Gastroesophageal sphincter (tissue), 4 donors: ENCODE data around the gene GSK3B. TPM values are rescaled to one million over a fixed set of nuclear protein-coding genes. Genes with fewer than 3 reads are reported as not detected.

Source experiments
- ATAC-seq: fragments of 150-250 bp; one replicate; pipeline ENCODE4 v1.9.1; 2016; ENCODE audit warnings: mild to moderate bottlenecking, moderate library complexity
- H3K27ac ChIP-seq, 4 donors: fragments of 200-600 bp; sonication (generic) in 3 of 4; 1 replicate in 3 of 4; 2 replicates in 1 of 4; pipeline ENCODE4 v1.5.1; 2016 to 2019
- H3K27me3 ChIP-seq: fragments of 200-600 bp; sonication (generic); one replicate; pipeline ENCODE4 v1.5.1; 2019
- H3K36me3 ChIP-seq, 2 donors: fragments of 200-600 bp; sonication (generic); one replicate each; pipeline ENCODE4 v1.5.1; 2019; ENCODE audit warnings: control low read depth in 1 of 2
- H3K4me1 ChIP-seq, 3 donors: fragments of 200-600 bp; sonication (generic); 1 replicate in 2 of 3; 2 replicates in 1 of 3; pipeline ENCODE4 v1.5.1; 2016 to 2019; ENCODE audit warnings: control low read depth in 2 of 3
- H3K4me3 ChIP-seq, 2 donors: fragments of 200-600 bp; sonication (generic); one replicate each; pipeline ENCODE4 v1.5.1; 2019; ENCODE audit warnings: mild to moderate bottlenecking in 1 of 2, moderate library complexity in 1 of 2
- H3K9me3 ChIP-seq, 3 donors: fragments of 200-600 bp; sonication (generic); one replicate each; pipeline ENCODE4 v1.5.1; 2017 to 2019; ENCODE audit warnings: control low read depth in 2 of 3
- EP300 ChIP-seq: sonication (generic); formaldehyde crosslinking; IDR thresholded peaks from one replicate; pipeline ENCODE4 v1.6.1; 2017; ENCODE audit warnings: antibody characterized with exemption, mild to moderate bottlenecking
- POLR2A ChIP-seq, 2 donors: fragments of 450-650 bp; IDR thresholded peaks; one replicate each; pipeline ENCODE4 v1.6.1; 2017; ENCODE audit warnings: antibody characterized with exemption in 2 of 2, mild to moderate bottlenecking in 2 of 2, moderate library complexity in 1 of 2
- POLR2AphosphoS5 ChIP-seq: sonication (generic); formaldehyde crosslinking; IDR thresholded peaks from one replicate; pipeline ENCODE4 v1.6.1; 2017; ENCODE audit warnings: antibody characterized with exemption
- WGBS, 2 donors: methylation state at CpG; one replicate each; pipeline ENCODE4 v1.1.5; 2018; ENCODE audit warnings: low coverage in 1 of 2; 5-methylcytosine and 5-hydroxymethylcytosine counted together
- total RNA-seq, 4 donors: library from RNA; depleted of rRNA; stranded (reverse); fragments of >200 nt; gene quantifications; one replicate each; pipeline ENCODE4 v1.1.0, GENCODE V29; 2016
- TF ChIP-seq, protein P1 (sequence below), 4 experiments: fragments of 200-600 bp in 2 of 4; fragments of 450-650 bp in 2 of 4; sonication (generic) in 1 of 4; IDR thresholded peaks; one replicate each; pipeline ENCODE4 v1.5.1; 2017 to 2019; ENCODE audit warnings: antibody characterized with exemption in 4 of 4, mild to moderate bottlenecking in 2 of 4, moderate library complexity in 2 of 4

Gene GSK3B
- total RNA-seq, 4 donors from 2014 or later, result 32.7 to 40.6 (median 34.6) TPM

DNA sequence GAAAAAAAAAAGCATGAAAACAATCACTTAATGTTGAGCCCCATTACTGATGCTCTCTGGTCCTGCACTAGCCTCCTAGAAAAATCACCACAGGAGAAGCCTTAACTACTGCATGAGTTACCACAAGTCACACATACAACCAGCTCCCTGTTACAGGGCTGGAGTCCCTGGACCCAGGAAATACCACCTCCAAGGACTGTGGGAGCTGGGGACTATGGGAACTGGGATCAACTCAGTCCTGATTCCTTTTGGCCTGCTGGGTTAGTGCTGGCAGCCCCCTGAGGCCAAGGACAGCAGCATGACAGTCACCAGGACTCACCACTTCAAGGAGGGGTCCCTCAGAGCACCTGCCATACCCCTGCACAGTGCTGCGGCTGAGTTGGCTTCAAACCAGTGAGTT is 311.8 kb downstream of the GSK3B start:
- Histone ChIP-seq H3K36me3 (no peaks in the 10 kb centered on the region), H3K4me3 (no peak overlapping the region), H3K4me1 (no peaks in the 10 kb centered on the region), H3K27me3 (no peaks in the 10 kb centered on the region), H3K27ac (no peak overlapping the region), H3K9me3 (no peaks in the 10 kb centered on the region)
- WGBS, 2 donors, result no CpG with 5 or more reads among the region's 1 CpG
- ATAC-seq, result no peak
- no peak for TF ChIP-seq POLR2AphosphoS5
- TF ChIP-seq, protein P1, sequence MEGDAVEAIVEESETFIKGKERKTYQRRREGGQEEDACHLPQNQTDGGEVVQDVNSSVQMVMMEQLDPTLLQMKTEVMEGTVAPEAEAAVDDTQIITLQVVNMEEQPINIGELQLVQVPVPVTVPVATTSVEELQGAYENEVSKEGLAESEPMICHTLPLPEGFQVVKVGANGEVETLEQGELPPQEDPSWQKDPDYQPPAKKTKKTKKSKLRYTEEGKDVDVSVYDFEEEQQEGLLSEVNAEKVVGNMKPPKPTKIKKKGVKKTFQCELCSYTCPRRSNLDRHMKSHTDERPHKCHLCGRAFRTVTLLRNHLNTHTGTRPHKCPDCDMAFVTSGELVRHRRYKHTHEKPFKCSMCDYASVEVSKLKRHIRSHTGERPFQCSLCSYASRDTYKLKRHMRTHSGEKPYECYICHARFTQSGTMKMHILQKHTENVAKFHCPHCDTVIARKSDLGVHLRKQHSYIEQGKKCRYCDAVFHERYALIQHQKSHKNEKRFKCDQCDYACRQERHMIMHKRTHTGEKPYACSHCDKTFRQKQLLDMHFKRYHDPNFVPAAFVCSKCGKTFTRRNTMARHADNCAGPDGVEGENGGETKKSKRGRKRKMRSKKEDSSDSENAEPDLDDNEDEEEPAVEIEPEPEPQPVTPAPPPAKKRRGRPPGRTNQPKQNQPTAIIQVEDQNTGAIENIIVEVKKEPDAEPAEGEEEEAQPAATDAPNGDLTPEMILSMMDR (IDR thresholded peaks at IDR 0.05), result no peak
- TF ChIP-seq POLR2A (IDR thresholded peaks at IDR 0.05), result no peak
- TF ChIP-seq EP300, result no peak

DNA sequence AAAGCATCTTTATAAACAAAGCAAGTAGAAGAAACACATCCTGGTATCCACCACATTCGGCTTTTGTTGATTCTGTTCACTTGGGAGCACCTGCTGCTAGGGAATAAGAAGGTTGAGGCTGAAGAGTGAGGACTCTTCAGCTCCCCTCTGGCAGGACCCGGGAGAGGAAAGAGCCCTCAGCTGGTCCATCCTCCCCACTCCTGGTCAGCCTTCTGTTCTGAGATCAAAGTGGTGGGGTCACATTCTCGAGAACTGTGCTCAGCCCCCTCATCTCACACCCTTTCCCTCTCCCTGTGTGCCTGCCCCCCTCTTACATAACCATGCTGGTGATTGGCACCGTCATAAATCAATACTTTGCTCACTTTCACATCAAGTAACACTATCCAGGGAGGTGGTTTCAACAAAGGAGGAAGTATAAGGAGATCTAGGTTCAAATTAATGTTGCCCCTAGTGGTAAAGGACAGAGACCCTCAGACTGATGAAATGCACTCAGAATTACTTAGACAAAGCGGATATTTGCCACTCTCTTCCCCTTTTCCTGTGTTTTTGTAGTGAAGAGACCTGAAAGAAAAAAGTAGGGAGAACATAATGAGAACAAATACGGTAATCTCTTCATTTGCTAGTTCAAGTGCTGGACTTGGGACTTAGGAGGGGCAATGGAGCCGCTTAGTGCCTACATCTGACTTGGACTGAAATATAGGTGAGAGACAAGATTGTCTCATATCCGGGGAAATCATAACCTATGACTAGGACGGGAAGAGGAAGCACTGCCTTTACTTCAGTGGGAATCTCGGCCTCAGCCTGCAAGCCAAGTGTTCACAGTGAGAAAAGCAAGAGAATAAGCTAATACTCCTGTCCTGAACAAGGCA is 312.7 kb downstream of the GSK3B start, which contains the start of gene NR1I2:
NR1I2 (plus strand) TSS at position 772 of the 869 bp plus-strand sequence.
- Histone ChIP-seq H3K9me3 (peaks cover 0 to 3% (median 0%) of the 10 kb centered on the region in 3 donors), H3K4me1 (no peaks in the 10 kb centered on the region), H3K36me3 (no peaks in the 10 kb centered on the region), H3K27ac (no peak within 1 kb of the TSS), H3K4me3 (no peak within 1 kb of the TSS), H3K27me3 (no peaks in the 10 kb centered on the region)
- ATAC-seq, result no peak
- no peak for TF ChIP-seq EP300
- TF ChIP-seq, protein P1 (IDR thresholded peaks at IDR 0.05), result no peak
- no peak for TF ChIP-seq POLR2A (IDR thresholded peaks at IDR 0.05)
- no peak for TF ChIP-seq POLR2AphosphoS5
- WGBS, 2 donors, result 72 to 90% methylated on average over 4 to 8 of the region's 10 CpGs

DNA sequence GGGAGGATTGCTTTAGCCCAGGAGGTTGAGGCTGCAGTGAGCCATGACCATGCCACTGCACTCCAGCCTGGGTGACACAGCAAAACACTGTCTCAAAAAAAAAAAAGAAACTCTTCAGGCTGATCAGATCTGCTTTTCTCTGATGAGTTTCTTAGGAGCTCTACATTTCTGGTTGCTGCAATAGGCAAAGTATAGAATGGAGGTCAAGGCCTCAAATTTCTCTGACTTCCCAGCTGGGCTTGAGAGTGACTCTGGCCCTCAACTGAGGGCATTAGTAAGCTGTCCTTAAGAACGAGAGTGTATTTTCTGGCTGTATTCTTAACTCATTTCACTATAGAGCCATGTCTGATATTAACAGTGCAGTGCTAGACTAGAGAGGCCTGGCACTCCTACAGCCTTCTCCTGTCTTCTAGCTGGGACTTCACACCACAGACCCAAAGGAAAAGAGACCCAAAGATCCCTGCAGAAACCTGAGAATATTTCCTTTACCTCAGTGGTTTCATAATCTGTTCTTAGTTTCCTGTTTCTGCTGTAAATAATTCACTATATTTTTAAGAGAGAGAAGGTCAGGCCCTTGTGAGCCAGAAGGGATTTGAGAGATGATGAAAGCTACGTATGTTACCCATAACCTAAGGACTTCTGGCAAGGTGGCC is 314.4 kb downstream of the GSK3B start:
- no peak overlapping the region for H3K4me3 ChIP-seq
- 65 to 90% methylated on average over 2 of the region's 2 CpGs for WGBS, 2 donors
- no peaks in the 10 kb centered on the region for H3K4me1 ChIP-seq
- ATAC-seq, result no peak
- TF ChIP-seq, protein P1 (IDR thresholded peaks at IDR 0.05), result no peak
- TF ChIP-seq POLR2AphosphoS5, result no peak
- TF ChIP-seq EP300, result no peak
- TF ChIP-seq POLR2A (IDR thresholded peaks at IDR 0.05), result no peak
- no peaks in the 10 kb centered on the region for H3K36me3 ChIP-seq
- peaks cover 0 to 8% (median 0%) of the 10 kb centered on the region in 3 donors for H3K9me3 ChIP-seq
- H3K27ac ChIP-seq, result no peak overlapping the region
- H3K27me3 ChIP-seq, result no peaks in the 10 kb centered on the region

DNA sequence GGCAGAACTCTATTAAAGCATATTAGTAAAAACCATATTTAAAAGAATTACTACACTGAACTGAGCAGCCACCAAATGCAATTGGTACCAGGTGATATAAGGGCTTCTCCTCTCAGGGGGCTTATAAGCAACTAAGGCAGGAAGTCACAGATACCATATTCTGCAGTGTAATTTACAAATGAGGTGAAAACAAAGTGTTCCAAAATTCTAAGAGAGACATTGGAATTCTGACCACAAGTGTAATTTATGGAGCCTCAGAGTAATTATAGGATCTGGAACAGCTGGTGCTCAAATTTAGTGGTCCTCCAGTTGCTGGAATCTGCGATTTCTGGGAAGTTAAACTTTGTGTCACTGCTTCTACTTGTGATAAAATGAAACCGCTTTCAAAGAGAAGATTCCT is 315.4 kb downstream of the GSK3B start:
- no peak for ATAC-seq
- Histone ChIP-seq H3K4me3 (no peak overlapping the region), H3K27ac (no peak overlapping the region), H3K27me3 (no peaks in the 10 kb centered on the region), H3K9me3 (peaks cover 0 to 8% (median 0%) of the 10 kb centered on the region in 3 donors), H3K36me3 (no peaks in the 10 kb centered on the region), H3K4me1 (no peaks in the 10 kb centered on the region)
- no peak for TF ChIP-seq POLR2A (IDR thresholded peaks at IDR 0.05)
- TF ChIP-seq, protein P1 (IDR thresholded peaks at IDR 0.05), result no peak
- TF ChIP-seq POLR2AphosphoS5, result no peak
- TF ChIP-seq EP300, result no peak
- WGBS, 2 donors, result 40 to 63% methylated on average over 2 of the region's 2 CpGs
